T-helper 2 cell treated with Interferon-gamma antibody and Interleukin-4, amounts not matched to agents 100 ng/mL and 5 ng/mL, for 36 hours (primary cell): ENCODE measurements around the gene SPEF1. TPM values are rescaled to one million over a fixed set of nuclear protein-coding genes. Genes with fewer than 3 reads are reported as not detected.

Source experiments
- intact Hi-C: fragments of 100-400 bp; cut with micrococcal nuclease; formaldehyde crosslinking; loops from one replicate; pipeline ENCODE4 v1.15.1; 2023
- total RNA-seq: library from RNA; stranded (reverse); gene quantifications from 2 replicates; pipeline ENCODE4 v1.2.3, GENCODE V29; 2022

SPEF1 gene
- total RNA-seq, 1 donor from 2014 or later = 0.32 TPM

DNA sequence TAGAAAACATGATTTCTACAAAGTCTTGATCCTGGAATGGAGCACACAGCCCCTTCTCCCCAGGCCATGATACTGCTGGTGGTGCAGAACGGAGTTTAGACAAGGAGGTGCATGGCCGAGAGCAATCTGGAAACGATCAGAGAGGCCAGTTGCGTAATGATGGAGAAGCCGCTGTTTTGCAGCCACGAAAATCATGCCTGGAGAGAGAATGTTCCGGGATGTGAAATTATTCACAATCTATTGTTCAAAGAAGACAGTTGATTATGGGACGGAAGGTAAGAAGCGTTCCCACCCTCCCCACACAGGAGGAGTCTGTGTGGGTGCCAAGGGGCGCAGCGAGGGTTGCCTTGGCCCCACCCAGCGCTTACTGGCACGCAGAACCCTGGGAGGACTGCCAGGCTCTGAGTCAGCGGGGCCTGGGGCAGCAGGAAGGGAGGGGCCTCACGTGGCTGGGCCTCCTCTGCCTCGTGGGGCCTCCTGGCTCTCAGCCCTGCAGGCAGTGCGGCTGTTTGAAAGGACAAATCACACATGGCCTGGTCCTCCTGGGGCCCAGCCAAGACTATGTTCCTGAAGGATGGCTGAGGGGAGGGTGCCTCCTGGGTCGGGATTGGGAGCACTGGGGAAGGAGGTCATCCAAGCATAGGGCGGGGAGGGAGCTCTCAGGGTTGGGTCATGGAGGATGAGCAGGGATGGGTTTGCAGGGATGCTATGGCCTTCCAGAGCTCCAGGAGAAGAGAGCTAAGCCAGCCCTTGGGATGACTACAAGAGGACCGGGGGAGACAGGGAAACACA is 30.4 kb upstream of the SPEF1 start:
- intact Hi-C loops = loop anchor here (1.0 to 10.0 kb wide), 5 partner anchors 9 to 407 kb away; partner anchors contain the start of genes AP5S1 and DNAAF9

DNA sequence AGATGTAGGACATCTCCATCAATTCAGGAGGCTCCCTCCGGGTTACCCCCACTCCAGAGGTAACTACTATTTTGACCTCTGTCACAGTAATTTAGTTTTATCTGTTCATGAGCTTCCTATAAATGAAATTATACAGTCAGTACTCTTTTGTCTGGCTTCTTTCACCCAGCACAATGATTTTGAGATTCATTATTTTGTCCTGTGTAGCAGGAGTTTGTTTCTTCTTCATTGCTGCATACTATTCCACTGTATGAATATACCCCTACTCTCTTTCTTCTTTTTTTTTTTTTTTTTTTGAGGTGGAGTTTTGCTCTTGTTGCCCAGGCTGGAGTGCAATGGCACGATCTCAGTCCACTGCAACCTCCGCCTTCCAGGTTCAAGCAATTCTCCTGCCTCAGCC is 27.3 kb upstream of the SPEF1 start:
- intact Hi-C loops = no loop called here

DNA sequence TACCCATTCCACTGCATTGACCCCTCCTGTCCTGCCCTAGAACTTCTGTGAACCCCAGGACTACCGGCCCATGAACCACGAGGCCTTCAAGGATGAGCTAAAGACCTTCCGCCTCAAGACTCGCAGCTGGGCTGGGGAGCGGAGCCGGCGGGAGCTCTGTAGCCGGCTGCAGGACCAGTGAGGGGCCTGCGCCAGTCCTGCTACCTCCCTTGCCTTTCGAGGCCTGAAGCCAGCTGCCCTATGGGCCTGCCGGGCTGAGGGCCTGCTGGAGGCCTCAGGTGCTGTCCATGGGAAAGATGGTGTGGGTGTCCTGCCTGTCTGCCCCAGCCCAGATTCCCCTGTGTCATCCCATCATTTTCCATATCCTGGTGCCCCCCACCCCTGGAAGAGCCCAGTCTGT is 23.5 kb upstream of the SPEF1 start:
- intact Hi-C loops = no loop called here

DNA sequence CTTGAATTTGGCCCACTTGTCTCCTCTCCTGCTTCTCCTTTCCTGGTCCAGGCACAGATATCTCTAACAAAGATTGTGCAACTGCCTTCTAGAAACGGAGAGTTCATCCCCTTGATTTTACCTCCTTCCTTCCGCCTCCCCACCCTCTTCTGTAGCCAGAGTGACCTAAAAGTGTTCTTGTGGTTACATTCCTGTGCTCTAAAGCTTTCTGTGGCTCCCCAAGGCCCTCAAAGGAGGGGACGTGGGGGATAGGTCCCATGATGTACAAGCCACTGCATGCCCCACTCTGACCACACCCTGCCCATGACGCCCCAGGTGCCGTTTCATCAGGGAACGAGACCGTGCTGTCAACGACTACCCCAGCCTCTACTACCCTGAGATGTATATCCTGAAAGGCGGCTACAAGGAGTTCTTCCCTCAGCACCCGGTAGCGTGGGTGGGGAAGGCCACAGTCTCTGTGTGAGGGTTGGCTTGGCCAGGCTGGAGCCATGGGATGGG is 23.1 kb upstream of the SPEF1 start:
- intact Hi-C loops = no loop called here

DNA sequence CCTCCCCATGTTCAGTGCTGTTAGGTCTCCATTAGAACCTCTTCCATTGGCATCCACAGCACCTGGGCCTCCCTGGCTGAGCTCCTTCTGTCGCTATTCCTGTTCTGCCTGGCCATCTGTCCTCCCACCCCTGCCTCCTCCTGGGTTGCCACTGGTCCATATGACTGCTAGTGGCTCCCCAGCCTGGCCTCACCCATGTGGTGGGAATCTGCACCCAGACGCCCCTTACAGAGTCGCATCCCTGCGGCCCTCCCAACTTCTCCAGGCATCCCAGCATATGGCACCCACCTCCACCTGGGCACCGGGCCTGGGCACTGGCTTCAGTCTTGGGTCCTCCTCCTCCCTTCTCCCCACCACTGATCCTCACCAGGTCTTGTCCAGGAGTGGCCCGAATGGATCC is 22.6 kb upstream of the SPEF1 start:
- intact Hi-C loops = no loop called here

DNA sequence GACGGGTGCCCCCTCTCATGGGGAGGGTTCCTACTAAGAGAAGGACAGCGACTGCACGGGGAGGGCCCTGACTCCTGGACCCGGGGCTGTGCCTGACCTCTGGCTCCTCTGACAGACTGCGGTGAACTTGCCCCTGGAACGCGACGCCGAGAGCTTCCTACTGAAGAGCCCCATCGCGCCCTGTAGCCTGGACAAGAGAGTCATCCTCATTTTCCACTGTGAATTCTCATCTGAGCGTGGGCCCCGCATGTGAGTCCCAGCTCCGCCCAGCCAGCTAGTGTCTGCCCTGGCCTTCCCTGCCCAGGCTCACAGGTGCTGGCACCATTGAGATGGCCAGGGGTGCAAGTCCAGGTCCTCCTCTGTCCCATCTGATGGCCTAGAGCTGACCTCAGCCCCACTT is 22.0 kb upstream of the SPEF1 start:
- intact Hi-C loops = no loop called here

DNA sequence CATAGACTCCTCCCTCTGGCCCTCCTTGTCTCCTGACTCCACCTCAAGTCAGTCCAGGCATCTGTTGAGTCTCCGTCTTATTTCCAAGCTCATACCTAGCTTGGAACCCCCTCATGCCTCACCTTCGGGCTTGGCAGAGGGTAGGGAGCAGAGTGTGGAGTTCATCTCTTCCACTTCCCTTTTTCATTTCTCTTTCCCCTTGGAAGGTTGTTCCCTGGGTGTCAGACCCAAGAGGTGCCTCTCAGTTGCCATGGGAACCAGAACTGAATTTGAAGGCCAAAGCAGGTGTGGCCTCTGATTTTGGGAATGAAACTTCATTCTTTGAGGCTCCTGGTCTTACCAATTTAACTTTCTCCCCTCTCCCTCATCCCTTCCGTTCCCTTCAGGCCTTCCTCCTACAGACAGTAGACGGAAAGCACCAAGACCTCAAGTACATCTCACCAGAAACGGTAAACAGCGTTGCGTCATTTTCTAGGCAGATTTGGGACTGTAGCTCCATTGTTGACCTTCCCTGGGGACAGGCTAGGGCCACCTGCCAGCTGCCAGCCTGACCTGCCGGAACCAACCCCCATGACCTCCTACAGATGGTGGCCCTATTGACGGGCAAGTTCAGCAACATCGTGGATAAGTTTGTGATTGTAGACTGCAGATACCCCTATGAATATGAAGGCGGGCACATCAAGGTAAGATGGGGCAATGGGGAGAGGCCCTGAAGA is 21.4 kb upstream of the SPEF1 start:
- intact Hi-C loops = no loop called here

DNA sequence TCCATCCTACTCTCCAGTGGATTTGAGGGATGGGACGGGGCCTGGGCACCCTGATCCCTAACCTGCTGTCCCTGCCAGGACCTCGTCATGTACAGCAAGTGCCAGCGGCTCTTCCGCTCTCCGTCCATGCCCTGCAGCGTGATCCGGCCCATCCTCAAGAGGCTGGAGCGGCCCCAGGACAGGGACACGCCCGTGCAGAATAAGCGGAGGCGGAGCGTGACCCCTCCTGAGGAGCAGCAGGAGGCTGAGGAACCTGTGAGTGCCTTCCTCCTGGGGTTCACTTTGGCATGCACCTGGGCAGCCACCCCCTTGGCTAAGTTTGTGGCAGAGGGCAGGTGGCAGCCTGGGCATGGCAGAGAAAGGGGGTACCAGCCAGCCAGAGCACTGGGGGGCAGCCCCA is 20.6 kb upstream of the SPEF1 start:
- intact Hi-C loops = no loop called here

DNA sequence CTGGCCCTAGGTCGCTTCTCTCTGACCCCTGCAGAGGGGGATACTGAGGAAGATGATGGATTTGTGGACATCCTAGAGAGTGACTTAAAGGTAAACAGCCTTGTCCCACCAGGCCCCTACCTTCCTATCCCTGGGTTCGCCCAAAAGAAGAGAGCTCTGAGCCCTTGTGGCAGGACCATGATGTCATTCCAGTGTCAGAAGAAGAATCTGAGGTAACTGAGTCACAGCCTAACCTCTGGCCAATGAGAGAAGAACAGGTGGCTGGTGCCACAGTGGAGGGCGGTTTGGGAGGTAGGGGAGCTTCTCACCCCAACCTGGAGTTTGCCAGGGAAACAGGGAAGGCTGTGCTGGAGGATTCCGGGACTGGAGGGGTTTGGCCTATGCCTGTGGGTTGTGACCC is 20.1 kb upstream of the SPEF1 start:
- intact Hi-C loops = no loop called here

DNA sequence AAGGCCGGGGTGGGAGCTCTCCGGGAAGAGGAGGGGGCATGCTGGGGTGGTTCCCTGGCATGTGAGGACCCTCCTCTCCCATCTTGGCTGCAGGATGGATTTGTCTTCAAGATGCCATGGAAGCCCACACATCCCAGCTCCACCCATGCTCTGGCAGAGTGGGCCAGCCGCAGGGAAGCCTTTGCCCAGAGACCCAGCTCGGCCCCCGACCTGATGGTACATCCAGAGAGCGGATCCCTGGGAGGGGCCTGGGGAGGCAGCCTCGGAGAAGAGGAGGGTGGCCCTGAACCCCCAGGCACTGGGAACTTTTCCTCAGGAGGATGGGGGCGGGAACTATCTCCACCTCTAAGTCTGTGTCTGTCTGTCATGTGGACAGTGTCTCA is 19.6 kb upstream of the SPEF1 start:
- intact Hi-C loops = no loop called here

DNA sequence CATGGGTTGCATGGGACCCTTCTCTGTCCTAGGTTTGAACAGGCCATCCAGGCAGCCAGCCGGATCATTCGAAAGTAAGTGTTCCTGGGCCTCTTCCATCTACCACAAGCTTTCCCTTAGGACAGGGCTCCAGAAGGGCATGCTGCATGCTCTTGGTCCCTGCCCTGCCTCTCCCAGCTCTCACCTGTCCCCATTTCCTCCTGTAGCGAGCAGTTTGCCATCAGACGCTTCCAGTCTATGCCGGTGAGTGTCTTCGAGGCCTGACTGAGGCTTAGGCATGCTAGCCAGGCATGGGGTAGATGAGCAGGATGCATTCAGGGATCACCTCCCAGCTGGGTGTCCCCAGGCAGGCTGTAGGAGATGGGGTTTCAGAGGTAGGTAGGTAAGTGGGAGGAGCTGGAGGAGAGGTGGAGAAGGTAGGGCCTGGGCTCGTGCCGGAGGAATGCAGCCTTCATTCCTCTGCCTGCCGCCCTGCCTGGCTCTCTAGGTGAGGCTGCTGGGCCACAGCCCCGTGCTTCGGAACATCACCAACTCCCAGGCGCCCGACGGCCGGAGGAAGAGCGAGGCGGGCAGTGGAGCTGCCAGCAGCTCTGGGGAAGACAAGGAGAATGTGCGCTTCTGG is 19.1 kb upstream of the SPEF1 start:
- intact Hi-C loops = no loop called here

DNA sequence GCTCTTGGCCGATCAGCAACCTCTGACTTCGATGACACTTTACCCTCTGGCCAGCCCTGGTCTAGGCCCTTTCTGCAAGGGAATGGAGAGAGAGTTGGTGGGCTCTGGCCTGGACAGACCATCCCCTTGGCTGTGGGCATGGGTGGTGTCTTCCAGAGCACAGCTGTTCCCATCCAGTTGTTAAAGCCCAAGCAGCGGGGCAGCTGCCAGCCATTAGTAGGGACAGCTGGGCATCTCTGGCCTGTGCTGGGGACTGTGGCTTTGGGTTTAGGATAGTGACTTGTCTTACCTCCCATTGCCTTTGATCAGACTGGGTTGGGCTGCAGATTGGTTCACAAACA is 17.6 kb upstream of the SPEF1 start:
- intact Hi-C loops = loop anchor here (1.0 to 10.0 kb wide), 2 partner anchors 12 to 216 kb away; partner anchors contain the start of gene RNF24

DNA sequence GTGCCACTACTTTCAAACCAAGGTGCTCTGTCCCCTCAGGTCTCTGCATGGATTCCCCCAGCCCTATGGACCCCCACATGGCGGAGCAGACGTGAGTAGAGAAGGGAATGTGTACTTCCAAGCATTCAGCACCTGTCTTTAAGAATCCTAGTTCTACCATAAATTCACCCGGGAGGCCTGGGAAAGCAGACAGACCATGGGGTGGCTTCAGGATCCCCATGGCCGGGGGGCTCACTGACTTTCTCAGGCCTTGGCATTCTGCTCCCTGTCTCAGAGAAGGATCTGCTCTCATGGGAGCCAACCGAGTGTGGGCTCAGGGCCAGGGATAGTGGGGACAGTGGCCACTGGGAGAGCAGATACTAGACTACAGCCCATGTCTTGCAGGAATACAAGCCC is 17.1 kb upstream of the SPEF1 start:
- intact Hi-C loops = loop anchor here (10.0 kb wide), 1 partner anchor 216 kb away; the partner anchor contains the start of gene RNF24

DNA sequence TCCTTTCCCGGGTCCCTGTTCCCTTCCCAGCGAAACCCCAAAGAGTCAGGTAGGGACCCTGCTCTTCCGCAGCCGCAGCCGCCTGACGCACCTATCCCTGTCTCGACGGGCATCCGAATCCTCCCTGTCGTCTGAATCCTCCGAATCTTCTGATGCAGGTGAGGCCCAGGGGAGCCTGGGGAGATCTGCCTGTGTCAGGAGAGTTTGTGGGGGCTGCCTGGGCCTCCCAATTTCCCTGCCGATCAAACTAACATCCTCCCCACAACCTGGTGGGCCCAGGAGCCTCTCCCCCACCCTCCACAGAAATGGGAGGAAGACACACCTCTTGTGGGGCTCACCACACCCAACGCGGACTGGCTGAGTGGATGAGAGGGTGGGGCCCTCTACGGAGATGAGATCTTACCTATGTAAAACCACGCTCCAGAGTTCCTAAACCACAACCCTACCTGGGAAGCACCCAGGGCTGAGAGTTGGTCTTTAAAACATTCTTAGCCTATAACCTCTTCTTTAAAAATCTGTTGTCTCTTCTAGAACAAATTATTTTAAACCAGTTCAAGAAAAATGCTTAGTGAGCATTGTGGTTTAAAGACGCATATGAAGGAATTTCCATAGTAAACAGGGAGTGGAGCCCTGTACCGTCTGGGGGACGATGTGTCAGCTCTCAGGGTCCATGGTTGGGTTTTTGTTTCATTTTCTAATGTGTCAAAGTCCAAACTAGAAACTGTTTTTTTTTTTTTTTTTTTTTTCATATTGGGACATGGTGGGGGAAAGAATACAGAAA is 16.5 kb upstream of the SPEF1 start:
- intact Hi-C loops = loop anchor here (2.0 to 10.0 kb wide), 2 partner anchors 91 to 217 kb away; partner anchors contain the start of genes PANK2 and RNF24

DNA sequence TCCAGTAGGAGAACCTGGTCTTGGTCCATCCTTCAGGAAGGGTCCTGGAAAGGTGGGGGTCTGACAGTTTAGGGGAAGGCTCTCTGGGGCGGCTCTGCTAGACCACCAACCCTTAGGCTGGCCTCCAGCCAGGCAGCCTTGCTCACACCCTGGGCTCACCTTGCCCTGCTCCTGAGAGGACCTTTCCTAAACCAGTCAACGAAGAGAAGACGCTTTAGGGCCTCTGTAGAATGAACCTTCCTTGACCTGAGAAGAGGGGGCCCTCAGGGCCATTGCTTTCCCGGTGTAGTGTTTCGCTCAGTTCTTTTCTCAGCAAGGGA is 15.9 kb upstream of the SPEF1 start:
- intact Hi-C loops = loop anchor here (2.0 to 10.0 kb wide), 2 partner anchors 92 to 218 kb away; partner anchors contain the start of genes PANK2 and RNF24

DNA sequence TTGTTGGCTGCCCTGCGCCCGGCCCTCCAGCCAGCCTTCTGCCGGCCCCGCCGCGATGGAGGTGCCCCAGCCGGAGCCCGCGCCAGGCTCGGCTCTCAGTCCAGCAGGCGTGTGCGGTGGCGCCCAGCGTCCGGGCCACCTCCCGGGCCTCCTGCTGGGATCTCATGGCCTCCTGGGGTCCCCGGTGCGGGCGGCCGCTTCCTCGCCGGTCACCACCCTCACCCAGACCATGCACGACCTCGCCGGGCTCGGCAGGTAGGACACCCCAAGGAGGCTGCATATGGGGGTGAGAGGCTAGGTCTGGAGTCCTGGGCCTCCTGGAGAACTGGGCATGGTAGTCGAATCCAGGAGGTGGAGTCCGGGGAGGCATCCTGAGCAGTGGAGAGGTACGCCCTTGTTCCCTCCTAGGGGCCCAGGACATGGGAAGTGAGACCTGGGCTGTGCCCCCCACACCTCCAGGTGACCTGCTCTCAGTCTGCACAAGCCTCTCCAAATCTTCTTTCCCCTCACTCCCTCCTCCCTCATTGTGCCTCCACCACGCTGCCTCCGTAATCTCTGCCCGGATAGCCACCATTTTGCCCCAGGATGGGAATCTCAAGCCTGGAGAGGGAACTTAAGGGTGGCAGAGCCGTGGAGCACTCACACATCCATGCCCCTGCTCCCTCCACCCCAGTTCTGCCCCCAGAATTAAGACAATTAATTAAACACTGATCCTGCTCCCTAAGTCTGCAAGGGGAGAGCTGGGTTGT is 15.4 kb upstream of the SPEF1 start:
- intact Hi-C loops = loop anchor here (1.0 to 10.0 kb wide), 3 partner anchors 24 to 218 kb away; partner anchors contain the start of genes AP5S1, PANK2 and RNF24

DNA sequence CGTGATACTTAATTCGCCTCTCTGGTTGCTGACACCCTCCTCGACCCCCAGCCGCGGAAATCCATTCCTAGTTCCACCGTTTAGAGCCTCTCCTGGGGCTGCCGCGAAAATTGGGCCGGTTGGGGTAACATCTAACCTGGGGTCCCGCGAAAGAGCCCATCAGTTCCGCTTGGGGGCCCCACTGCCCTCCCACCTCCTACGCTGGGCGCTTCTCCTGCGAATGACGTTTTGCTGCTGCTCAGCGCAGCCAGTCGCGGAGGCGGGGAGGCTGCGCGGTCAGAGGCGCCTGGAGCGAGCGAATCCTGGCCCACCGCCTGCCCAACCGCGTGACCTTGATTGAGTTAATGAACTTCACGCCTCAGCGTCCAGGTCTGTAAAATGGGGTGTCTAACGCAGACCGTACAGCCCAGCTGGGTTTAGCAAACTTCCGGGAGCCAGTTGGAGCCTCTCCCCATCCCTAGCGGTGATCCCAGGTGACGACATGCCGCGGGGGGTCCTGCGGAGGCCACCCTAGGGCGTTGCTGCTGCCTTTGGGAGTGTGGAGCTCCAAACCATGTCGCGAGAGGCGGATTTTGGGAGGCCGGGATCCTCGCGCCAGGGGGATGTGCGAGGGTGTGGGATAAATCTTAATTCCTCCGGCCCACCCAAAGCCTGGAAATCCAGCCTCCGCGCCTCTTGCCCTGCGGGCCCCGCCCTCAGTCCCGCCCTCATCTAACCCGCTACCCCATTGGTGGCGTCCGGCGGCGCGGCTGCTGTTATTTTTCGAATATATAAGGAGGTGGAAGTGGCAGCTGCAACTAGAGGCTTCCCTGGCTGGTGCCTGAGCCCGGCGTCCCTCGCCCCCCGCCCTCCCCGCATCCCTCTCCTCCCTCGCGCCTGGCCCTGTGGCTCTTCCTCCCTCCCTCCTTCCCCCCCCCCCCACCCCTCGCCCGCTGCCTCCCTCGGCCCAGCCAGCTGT is 14.5 kb upstream of the SPEF1 start, which contains the start of gene CDC25B:
CDC25B (plus strand) TSS at position 800 of the 958 bp plus-strand sequence. CDS start 222 bp downstream, outside the sequence.
- intact Hi-C loops = loop anchor here (1.0 to 10.0 kb wide), 4 partner anchors 16 to 219 kb away; partner anchors contain the start of genes AP5S1, PANK2 and RNF24

DNA sequence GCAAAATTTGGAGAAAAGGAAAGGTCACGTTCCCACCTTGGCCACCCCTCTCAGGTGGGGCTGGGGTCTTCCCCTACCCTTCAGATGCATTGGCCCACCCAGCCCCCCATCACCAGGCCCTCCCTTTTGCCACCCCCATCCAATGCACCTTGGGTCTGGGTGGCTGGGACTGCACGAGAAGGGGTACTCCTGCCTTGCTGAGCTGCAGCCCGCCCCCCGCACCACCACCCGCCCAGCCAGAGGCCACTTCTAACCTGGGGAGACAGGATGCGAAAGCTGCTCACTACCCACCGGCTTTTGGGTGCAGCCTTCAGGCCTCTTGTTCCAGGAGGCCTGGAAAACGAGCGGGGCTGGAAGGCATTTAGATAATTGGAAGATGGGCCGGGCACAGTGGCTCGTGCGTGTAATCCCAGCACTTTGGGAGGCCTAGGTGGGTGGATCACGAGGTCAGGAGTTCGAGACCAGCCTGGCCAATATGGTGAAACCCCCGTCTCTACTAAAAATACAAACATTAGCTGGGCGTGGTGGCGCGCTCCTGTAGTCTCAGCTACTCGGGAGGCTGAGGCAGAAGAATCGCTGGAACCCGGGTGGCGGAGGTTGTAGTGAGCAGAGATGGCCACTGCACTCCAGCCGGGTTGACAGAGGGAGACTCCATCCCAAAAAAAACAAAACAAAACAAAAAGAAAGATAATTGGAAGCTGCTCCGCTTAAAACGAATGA is 13.6 kb upstream of the SPEF1 start:
- intact Hi-C loops = loop anchor here (1.0 to 10.0 kb wide), 2 partner anchors 16 to 220 kb away; partner anchors contain the start of gene RNF24
